ENCODE data around the gene BIRC2. TPM values are rescaled to one million over a fixed set of nuclear protein-coding genes. Genes with fewer than 3 reads are reported as not detected.
"Not testable (repeated sequence)": the region's sequence is repeated elsewhere in the genome, so short reads cannot be mapped to it uniquely, and the experiment has no call there.

The BIRC2 gene
- polyA plus RNA-seq, 1 experiment = 34.5 TPM

- Histone ChIP-seq H3K27me3 (ENCODE audit: control insufficient read depth, insufficient read depth, low read length) (no peaks in the 10 kb centered on the region), H3K36me3 (ENCODE audit: control insufficient read depth, insufficient read depth, low read length) (peaks cover 10% of the 10 kb centered on the region), H3K4me3 (ENCODE audit: low read depth, low read length) (no peak overlapping the region)
- no peak for DNase-seq (ENCODE audit: low read depth)
- POLR2A ChIA-PET = no interaction called here
- CTCF ChIA-PET = interaction anchor here (0.6 to 2.6 kb wide), 4 partner anchors 11 to 1099 kb away, joined by 3 to 8 read pairs (median 4); no protein-coding TSS in a partner anchor
- TF ChIP-seq, protein P1, sequence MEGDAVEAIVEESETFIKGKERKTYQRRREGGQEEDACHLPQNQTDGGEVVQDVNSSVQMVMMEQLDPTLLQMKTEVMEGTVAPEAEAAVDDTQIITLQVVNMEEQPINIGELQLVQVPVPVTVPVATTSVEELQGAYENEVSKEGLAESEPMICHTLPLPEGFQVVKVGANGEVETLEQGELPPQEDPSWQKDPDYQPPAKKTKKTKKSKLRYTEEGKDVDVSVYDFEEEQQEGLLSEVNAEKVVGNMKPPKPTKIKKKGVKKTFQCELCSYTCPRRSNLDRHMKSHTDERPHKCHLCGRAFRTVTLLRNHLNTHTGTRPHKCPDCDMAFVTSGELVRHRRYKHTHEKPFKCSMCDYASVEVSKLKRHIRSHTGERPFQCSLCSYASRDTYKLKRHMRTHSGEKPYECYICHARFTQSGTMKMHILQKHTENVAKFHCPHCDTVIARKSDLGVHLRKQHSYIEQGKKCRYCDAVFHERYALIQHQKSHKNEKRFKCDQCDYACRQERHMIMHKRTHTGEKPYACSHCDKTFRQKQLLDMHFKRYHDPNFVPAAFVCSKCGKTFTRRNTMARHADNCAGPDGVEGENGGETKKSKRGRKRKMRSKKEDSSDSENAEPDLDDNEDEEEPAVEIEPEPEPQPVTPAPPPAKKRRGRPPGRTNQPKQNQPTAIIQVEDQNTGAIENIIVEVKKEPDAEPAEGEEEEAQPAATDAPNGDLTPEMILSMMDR (IDR thresholded peaks at IDR 0.05; ENCODE audit: insufficient read depth, low read depth, low read length) = no peak
These were observed 13.7 kb downstream of the BIRC2 start for GRCh38 chr11:102360681-102361080.

- DNase-seq (ENCODE audit: low read depth) = no peak
These were observed 14.3 kb downstream of the BIRC2 start for GRCh38 chr11:102361086-102362031.

GRCh38 chr11:102364991-102365390 is 18.0 kb downstream of the BIRC2 start:
- ChIA-PET POLR2A (no interaction called here), CTCF (interaction anchor here (1.0 to 2.2 kb wide), 2 partner anchors 26 to 131 kb away, joined by 3 to 15 read pairs; no protein-coding TSS in a partner anchor)
- Histone ChIP-seq H3K36me3 (ENCODE audit: control insufficient read depth, insufficient read depth, low read length) (peaks cover 10% of the 10 kb centered on the region), H3K4me3 (ENCODE audit: low read depth, low read length) (no peak overlapping the region), H3K27me3 (ENCODE audit: control insufficient read depth, insufficient read depth, low read length) (no peaks in the 10 kb centered on the region)
- TF ChIP-seq, protein P1 (IDR thresholded peaks at IDR 0.05; ENCODE audit: insufficient read depth, low read depth, low read length) = no peak
- DNase-seq (ENCODE audit: low read depth) = no peak

More at GRCh38 chr11:102361086-102362031, 14.3 kb downstream of the BIRC2 start:
- TF ChIP-seq, protein P1 (IDR thresholded peaks at IDR 0.05; ENCODE audit: insufficient read depth, low read depth, low read length) = no peak
- Histone ChIP-seq H3K4me3 (ENCODE audit: low read depth, low read length) (no peak overlapping the region), H3K36me3 (ENCODE audit: control insufficient read depth, insufficient read depth, low read length) (peaks cover 10% of the 10 kb centered on the region), H3K27me3 (ENCODE audit: control insufficient read depth, insufficient read depth, low read length) (no peaks in the 10 kb centered on the region)
- ChIA-PET POLR2A (interaction anchor here (0.6 kb wide), 1 partner anchor 400 kb away, joined by 10 read pairs; no protein-coding TSS in a partner anchor), CTCF (interaction anchor here (0.6 to 2.6 kb wide), 4 partner anchors 12 to 34 kb away, joined by 3 to 8 read pairs (median 4); no protein-coding TSS in a partner anchor)

DNA sequence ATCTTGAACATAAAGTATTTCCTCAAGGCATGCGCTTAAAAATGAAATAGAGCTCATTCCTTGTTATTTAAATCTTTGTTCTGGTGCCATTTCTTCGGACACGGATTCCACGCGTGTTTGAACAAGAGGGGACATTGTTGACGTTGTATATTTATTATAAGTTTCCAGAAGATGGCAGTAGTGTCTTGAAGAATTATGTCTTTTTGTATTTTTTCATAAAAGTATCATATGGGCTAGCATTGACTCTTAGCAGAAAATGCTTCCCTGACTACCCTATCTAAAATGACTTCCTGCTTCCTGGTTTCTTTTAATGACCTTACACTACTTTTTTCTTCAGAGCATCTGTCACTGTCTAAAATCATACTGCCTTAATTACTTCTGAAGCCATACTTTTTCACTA is 20.4 kb downstream of the BIRC2 start:
- POLR2A ChIA-PET = no interaction called here
- no peak for DNase-seq (ENCODE audit: low read depth)
- CTCF ChIA-PET = interaction anchor here (1.5 to 2.2 kb wide), 3 partner anchors 22 to 129 kb away, joined by 4 to 15 read pairs (median 6); no protein-coding TSS in a partner anchor
- Histone ChIP-seq H3K4me3 (ENCODE audit: low read depth, low read length) (no peak overlapping the region), H3K27me3 (ENCODE audit: control insufficient read depth, insufficient read depth, low read length) (no peaks in the 10 kb centered on the region), H3K36me3 (ENCODE audit: control insufficient read depth, insufficient read depth, low read length) (peaks cover 5% of the 10 kb centered on the region)
- TF ChIP-seq, protein P1 (IDR thresholded peaks at IDR 0.05; ENCODE audit: insufficient read depth, low read depth, low read length) = 0 out of 2 replicates have a peak, but pooled peaks have one; percentile 19

GRCh38 chr11:102368472-102368871 is 21.5 kb downstream of the BIRC2 start:
- TF ChIP-seq, protein P1 (IDR thresholded peaks at IDR 0.05; ENCODE audit: insufficient read depth, low read depth, low read length) = no peak
- Histone ChIP-seq H3K36me3 (ENCODE audit: control insufficient read depth, insufficient read depth, low read length) (peaks cover 5% of the 10 kb centered on the region), H3K27me3 (ENCODE audit: control insufficient read depth, insufficient read depth, low read length) (no peaks in the 10 kb centered on the region), H3K4me3 (ENCODE audit: low read depth, low read length) (no peak overlapping the region)
- ChIA-PET POLR2A (no interaction called here), CTCF (interaction anchor here (0.6 to 0.7 kb wide), 2 partner anchors 126 to 244 kb away, joined by 3 read pairs; no protein-coding TSS in a partner anchor)
- no peak for DNase-seq (ENCODE audit: low read depth)

- CTCF ChIA-PET = interaction anchor here (1.7 to 2.9 kb wide), 3 partner anchors 16 to 121 kb away, joined by 4 to 10 read pairs (median 7); no protein-coding TSS in a partner anchor
These were observed 27.8 kb downstream of the BIRC2 start for GRCh38 chr11:102374633-102375424.

More at GRCh38 chr11:102374633-102375424, 27.8 kb downstream of the BIRC2 start:
- H3K27me3 ChIP-seq (ENCODE audit: control insufficient read depth, insufficient read depth, low read length); H3K36me3 ChIP-seq (ENCODE audit: control insufficient read depth, insufficient read depth, low read length); H3K4me3 ChIP-seq (ENCODE audit: low read depth, low read length); DNase-seq (ENCODE audit: low read depth); POLR2A ChIA-PET: not testable (repeated sequence)
